ENCODE results near the gene NBAS.

NBAS gene

DNA sequence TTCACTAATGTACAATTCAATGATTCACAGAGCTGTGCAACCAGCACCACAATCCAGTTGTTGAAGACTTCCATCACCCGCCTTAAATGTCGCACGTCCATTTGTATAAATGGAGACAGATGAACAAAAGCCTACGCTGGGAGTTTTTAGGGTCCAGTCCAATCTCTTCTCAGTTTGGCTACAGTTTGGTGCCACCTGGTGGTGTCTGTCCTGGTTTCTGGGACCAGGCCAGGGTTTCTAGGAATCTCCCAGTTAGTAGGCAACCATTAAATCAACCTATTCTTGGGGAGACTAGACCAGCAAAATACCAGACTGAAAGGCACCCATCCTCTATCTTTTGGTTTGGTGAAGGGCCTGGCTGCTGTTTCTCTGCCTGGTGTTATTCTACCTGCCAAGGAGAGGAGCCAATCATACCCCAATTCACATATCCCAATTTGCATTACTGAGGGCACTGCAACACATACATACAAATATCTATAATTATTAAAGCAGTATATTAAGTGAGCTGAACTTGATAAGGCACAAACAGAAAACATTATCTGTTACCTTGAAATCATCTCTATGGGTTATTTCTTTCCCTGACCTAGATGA is 27.3 kb upstream of the NBAS start:
- peak; percentile 67 for DNase-seq

DNA sequence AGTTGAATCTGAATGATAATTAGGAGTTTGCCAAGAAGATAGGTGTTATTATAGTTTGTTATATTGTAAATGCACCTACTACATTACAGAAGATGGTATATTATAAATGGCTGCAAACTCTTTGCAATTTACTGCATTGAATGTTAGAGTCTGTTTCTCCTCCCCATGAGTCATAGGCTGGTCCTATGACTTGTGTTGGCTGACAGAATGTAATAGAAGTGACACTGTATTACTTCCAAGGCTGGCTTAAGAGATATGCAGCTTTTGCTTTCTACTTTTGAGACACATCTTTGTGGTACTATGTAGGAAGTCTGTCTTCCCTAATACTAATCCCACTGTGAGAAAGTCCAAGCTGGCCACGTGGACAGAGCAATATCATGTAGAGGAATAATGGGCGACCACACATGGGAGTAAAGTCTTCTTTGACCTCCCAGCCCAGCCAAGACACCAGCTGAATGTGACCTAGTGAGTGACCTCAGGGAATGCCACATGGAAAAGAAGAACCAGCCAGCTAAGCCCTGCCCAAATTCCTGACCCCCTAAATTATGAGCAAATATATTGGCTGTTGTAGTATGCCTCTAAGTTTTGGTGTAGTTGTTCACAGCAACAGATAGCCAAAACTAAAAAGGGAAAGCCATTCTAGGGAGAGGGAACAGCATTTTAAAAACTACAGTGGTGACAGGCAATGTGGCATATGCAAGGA is 23.8 kb upstream of the NBAS start:
- no peak for DNase-seq

- no peak for DNase-seq
These were observed 23.2 kb upstream of the NBAS start for GRCh38 chr2:15584316-15584715.

DNA sequence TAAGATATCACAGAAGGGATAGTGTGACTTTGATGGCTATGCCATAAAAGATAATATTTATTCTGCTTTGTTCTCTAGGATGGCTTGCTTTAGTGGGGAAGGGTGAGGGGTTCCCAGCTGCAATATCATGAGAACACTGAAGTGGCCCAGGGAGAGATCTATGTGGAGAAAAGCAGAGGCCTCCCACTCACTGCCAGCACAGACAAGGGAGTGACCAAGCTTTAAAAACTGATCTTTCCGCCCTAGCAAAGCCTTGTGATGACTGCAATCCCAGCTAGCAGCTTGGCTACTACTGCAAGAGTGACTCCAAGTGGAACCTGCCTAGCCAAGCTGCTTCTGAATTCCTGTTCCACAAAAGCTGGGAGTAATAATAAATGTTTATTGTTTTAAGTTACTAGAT is 22.7 kb upstream of the NBAS start:
- no peak for DNase-seq

GRCh38 chr2:15582710-15583357 is 21.7 kb upstream of the NBAS start:
- DNase-seq = no peak

DNA sequence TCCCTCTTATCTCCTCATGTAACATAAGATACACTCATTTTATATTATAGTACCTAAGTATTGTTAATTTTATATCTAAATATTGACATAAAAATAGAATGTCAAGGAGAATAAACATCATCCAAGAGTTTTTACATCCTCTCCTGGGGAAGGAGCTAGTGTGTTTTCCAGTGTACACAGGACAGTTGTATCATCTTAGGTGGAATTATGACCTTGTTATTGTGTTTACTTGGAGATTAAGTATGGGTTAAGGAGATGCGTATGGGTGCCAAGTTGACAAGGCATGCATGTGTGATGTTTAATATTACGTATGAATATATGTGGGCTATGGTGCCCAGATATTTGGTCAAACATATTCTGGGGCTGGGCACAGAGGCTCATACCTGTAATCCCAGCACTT is 19.3 kb upstream of the NBAS start:
- no peak for DNase-seq

DNA sequence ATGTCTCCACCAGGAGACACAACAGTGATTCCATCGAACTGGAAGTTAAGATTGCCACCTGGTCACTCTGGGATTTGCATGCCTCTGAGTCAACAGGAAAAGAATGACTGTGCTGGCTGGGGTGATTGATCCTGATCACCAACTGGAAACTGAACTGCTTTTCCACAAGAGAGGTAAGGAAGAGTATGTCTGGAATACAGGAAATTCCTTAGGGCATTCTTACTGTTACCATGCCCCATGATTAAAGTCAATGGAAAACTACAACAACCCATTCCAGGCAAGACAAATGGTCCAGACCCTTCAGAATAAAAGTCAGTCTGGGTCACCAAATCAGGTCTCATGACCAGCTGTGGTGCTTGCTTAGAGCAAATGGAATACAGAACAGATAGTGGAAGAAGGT is 18.5 kb upstream of the NBAS start:
- DNase-seq = peak; percentile 66

DNA sequence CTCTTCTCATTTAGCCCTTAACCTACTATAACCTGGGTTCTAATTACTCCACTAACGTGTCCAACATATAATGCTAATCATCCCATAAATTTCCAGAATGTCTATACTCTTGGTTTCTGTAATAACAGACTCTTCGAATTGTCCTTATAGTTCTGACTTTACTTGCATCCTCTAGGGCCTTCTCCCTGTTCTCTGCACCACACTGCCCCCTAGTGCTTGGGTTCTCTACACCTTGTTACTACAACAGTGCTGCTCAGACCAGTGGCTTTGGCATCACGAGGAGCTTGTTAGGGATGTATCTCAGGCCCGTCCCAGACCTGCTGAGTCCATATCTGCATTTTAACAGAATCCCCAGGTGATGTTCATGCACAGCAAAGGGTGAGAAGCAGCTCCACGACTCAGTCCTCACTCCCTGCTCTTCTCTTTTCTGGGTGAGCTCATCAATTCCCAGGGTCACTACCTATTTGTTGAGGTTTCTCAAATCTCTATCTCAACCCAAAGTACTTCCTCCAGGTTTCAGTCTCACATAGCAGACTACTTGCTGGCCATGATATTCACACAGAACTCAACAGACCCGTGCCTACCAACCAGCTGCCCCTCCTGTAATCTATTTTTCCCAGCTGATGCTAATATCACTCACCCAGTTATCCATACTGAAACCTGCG is 16.1 kb upstream of the NBAS start:
- peak; percentile 80 for DNase-seq

DNA sequence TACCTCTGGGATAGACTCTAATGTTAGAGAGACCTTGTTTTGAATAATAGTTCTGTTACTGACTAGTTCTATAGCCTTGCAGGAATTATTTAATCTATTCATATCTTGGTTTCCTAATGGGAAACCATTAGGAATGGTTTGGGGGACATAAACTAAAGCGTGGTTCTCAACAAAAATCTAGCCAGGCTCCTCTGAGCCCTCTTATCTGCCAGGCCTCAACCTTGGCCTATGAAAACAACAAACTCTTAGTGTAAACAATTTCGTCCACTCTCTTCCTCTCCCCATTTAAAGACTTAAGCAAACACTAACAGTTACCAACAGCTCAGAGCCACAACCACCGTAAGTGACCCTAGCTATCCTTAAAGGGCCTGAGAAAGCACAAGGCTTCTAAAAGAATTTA is 10.6 kb upstream of the NBAS start:
- no peak for DNase-seq

DNA sequence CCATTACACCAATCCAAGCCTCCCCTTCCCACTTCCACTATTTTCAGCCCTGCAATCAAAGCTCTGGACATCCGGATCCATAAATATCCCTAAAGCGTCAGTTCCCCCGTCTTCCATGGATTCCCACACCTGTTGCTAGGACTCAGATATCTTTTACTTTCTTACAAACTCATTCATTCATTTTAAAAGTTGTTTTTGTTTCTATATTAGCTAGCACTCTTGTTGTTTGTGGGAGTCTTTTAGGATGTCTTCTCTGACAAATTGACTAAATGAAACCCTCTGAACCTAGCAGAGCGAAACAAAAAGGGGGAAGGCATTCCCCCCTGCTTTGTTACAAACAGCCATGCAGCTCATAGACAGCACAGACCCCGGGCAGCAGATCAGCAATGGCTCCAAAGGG is 9.0 kb upstream of the NBAS start:
- no peak for DNase-seq

DNA sequence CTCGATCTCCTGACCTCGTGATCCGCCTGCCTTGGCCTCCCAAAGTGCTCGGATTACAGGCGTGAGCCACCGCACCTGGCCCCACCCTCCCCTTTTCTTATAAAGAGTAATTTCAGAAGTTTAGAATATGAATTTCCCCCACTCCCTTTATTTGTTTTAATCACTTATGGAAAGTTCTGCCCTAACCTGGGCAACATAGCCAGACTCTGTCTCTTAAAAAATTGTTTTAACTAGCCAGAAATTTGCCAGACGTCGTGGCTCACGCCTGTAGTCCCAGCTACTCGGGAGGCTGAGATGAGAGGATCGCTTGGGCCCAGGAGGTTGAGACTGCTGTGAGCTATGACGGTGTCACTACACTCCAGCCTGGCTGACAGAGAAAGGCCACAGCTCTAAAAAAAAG is 7.7 kb upstream of the NBAS start:
- no peak for DNase-seq

DNA sequence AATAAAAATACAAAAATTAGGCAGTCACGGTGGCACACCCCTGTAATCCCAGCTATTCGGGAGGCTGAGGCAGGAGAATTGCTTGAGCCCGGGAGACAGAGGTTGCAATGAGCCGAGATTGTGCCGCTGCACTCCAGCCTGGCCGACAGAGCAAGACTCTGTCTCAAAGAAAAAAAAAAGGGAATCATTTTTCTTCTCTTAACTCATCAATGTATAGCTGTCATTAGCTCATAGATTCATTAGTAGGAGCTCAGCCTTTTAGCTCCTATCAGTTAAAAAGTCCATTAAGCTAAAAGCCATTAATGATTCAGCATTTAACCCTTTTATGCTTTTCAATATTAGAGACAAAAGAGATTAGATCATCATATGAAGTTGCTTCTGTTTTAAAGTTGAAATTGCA is 5.8 kb upstream of the NBAS start:
- DNase-seq = no peak

DNA sequence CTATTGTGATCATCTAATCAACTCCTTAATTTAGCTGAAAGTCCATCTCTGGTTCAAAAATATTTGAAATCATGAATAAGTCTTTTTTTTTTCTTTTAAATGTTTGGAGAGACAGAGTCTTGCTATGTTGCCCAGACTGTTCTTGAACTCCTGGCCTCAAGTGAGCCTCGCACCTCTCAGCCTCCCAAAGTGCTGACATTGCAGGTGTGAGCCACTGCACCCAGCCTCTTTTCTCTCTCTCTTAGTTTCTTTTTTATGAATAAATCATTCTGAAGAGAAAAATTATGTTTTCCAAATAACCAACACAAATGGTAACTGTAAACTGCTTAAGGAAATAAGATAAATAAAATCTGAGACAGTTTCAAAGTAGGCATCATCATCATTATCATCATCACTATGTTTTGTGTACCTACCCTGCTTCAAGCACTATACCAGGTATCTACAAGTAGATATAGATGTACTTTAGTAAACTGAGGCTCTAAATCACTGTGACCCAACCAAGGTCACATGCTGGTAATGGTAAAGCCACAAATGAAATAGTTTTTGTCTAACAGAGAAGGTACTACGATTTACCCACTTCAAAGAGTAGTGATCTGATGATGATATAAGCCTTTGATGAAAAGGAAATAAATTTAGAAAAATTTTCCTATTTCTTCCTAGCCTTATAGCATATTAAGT is 5.0 kb upstream of the NBAS start:
- no peak for DNase-seq

GRCh38 chr2:15565392-15565791 is 4.3 kb upstream of the NBAS start:
- DNase-seq = no peak

DNA sequence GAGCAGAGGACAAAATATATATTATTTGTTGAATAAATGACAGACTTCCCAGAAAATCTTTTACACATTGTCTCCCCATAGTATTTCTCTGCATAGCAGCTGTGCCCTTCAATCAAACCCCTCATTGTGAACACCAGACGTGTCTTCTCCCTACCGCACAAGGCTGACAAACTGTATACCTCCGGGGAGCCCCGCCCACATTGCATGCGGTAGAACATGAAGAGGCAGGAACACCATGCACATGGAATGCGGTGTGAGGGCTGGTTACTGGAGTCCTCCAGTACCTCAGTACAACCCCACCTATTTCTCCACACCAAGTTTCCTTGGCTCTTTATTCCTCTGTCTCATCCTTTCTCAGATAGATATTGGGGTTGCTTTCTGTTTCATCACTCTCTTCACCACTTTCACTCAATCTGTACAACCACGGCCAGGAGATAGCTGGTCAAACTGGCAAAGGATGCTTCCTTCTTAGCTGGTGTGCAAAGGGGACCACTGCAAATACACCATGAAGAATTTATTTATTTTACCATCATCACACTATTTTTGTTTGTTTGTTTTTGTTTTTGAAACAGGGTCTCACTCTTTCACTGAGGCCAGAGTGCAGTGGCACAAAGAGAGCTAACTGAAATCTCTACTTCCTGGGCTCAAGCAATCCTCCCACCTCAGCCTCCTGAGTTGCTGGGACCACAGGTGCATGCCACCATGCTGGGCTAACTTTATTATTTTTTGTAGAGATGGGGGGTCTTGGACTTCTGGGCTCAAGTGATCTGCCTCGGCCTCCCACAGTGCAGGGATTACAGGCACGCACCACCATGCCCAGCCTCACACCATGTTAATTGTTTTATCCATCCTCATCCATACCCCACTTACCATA is 2.3 kb upstream of the NBAS start:
- no peak for DNase-seq

- no peak for DNase-seq
These were observed 1.4 kb upstream of the NBAS start for GRCh38 chr2:15562354-15563031.

- DNase-seq = peak; percentile 36
These were observed 625 bp upstream of the NBAS start for GRCh38 chr2:15561574-15562344.

DNA sequence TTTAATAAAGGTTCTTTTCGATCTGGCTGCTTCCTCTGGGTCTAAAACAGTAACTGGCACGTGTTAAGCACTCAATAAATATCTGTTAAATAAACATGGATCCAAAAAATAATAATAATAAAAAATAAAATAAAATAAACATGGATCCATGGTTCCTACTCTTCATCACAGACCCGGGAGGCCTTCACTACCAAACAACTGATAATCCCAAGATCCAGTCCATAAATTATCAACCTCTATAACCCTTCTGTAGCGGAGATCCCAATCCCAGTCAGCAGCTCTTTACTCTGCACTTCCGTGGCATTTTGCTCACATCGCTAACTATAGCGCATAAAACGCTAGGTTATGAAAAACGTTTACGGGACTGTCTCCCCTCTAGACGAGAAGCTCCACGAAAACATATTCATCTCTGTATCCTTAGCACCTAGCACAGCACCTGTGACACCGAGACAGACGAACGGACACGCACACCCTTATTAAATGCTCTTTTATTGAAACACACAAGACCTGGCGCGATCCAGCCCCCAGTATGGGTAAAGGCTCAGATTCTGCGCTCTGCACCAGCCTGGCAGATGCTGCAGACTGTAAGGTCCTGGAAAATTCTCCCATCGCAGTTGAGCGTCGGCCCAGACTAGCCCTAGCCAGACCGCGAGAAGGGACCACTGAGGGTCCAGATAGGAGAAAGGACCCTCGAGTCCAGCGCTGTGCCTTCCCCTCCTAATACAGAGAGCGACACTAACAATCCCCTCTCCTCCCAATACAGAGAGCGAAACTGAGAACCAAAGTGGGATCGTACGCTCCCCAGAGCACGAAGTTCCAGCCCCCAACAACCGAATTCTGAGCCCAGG is 770 bp downstream of the NBAS start:
- no peak for DNase-seq

GRCh38 chr2:15559379-15560139 is 1.6 kb downstream of the NBAS start:
- DNase-seq = no peak
